MCF 10A (cell line): Measurements from ENCODE around the gene DGKI. TPM values are rescaled to one million over a fixed set of nuclear protein-coding genes. Genes with fewer than 3 reads are reported as not detected.

Experiments
- BruUV-seq: library from RNA; stranded (reverse); fragments of 400-500 nt; replicated peaks from 2 replicates; lab custom pipeline; 2021; lab: Mats Ljungman, UMichigan
- CTCF ChIA-PET: fragments of 300-600 bp; sonication (Branson Sonifier 250); formaldehyde crosslinking; extraction: SDS; loops from one replicate; lab custom pipeline; 2021; ENCODE audit warnings: antibody characterized with exemption, inconsistent platforms; lab: Yijun Ruan, JAX
- POLR2A ChIA-PET: fragments of 300-600, 350-650 bp; sonication (Branson Sonifier 250); formaldehyde crosslinking; extraction: SDS; loops from one replicate; lab custom pipeline; 2020; ENCODE audit warnings: antibody characterized with exemption, inconsistent platforms; lab: Yijun Ruan, JAX
- DNase-seq: peaks from one replicate; pipeline ENCODE4 v3.0.0-alpha.2; 2018; ENCODE audit not compliant: unreplicated experiment
- H3K27ac Mint-ChIP-seq: one replicate; pipeline ENCODE4 v1.8.0; 2022; ENCODE audit warnings: mild to moderate bottlenecking, low read depth, mixed read lengths; ENCODE audit not compliant: unreplicated experiment
- H3K27me3 Mint-ChIP-seq: one replicate; pipeline ENCODE4 v1.8.0; 2022; ENCODE audit warnings: mixed read lengths; ENCODE audit not compliant: insufficient read depth, unreplicated experiment
- H3K36me3 Mint-ChIP-seq: one replicate; pipeline ENCODE4 v1.8.0; 2022; ENCODE audit warnings: mild to moderate bottlenecking, moderate library complexity, mixed read lengths; ENCODE audit not compliant: insufficient read depth, unreplicated experiment
- H3K4me1 Mint-ChIP-seq: one replicate; pipeline ENCODE4 v1.8.0; 2022; ENCODE audit warnings: mixed read lengths; ENCODE audit not compliant: insufficient read depth, unreplicated experiment
- H3K4me3 Mint-ChIP-seq: one replicate; pipeline ENCODE4 v1.8.0; 2022; ENCODE audit warnings: mild to moderate bottlenecking, moderate library complexity, mixed read lengths; ENCODE audit not compliant: unreplicated experiment
- H3K9me3 Mint-ChIP-seq: one replicate; pipeline ENCODE4 v1.8.0; 2022; ENCODE audit warnings: mixed read lengths; ENCODE audit not compliant: unreplicated experiment
- intact Hi-C: fragments of 100-400 bp; cut with micrococcal nuclease; formaldehyde crosslinking; loops from 2 replicates; pipeline ENCODE4 v1.14.1; 2022
- total RNA-seq: library from RNA; stranded (reverse); gene quantifications from 2 replicates; pipeline ENCODE4 v1.2.3, GENCODE V29; 2022
- TF ChIP-seq, protein P1 (sequence below): fragments of 200-600 bp; IDR thresholded peaks from one replicate; pipeline ENCODE4 v1.8.0; 2022; ENCODE audit warnings: antibody characterized with exemption, mild to moderate bottlenecking; ENCODE audit not compliant: unreplicated experiment

Gene DGKI
- total RNA-seq, 1 experiment from 2014 or later = 1.4 TPM

DNA sequence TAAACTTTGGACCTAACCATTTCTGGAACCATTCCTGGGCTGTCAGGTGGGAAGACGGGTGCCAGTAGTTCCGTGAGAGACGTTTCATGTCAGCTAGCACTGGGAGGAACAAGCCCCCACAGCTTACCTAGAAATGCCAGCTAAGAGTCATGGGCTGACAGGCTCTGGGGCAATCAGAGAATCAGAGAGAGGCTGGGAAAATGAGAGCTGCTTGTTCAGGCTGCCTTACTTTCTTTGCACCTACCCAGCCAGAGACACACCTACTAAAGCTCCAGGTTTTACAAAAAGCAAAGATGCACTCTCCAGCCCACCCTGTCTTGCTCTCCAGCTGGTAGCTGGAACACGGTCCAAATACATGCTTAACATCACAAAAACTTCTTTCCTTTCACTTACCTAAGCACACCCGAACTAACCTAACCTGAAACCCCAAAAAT lies 503.9 kb downstream of the DGKI start:
- no TSS peak for BruUV-seq
- Mint-ChIP-seq H3K27ac (no peak overlapping the region), H3K27me3 (peaks cover 63% of the 10 kb centered on the region), H3K4me3 (peak overlapping the region; percentile 68), H3K4me1 (peaks cover 5% of the 10 kb centered on the region), H3K9me3 (no peaks in the 10 kb centered on the region), H3K36me3 (no peaks in the 10 kb centered on the region)
- TF ChIP-seq, protein P1, sequence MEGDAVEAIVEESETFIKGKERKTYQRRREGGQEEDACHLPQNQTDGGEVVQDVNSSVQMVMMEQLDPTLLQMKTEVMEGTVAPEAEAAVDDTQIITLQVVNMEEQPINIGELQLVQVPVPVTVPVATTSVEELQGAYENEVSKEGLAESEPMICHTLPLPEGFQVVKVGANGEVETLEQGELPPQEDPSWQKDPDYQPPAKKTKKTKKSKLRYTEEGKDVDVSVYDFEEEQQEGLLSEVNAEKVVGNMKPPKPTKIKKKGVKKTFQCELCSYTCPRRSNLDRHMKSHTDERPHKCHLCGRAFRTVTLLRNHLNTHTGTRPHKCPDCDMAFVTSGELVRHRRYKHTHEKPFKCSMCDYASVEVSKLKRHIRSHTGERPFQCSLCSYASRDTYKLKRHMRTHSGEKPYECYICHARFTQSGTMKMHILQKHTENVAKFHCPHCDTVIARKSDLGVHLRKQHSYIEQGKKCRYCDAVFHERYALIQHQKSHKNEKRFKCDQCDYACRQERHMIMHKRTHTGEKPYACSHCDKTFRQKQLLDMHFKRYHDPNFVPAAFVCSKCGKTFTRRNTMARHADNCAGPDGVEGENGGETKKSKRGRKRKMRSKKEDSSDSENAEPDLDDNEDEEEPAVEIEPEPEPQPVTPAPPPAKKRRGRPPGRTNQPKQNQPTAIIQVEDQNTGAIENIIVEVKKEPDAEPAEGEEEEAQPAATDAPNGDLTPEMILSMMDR = no peak
- intact Hi-C loops = no loop called here
- DNase-seq = no peak
- POLR2A ChIA-PET = no interaction called here
- CTCF ChIA-PET = interaction anchor here (0.6 to 1.2 kb wide), 2 partner anchors 39 to 105 kb away, joined by 3 to 4 read pairs; no protein-coding TSS in a partner anchor

DNA sequence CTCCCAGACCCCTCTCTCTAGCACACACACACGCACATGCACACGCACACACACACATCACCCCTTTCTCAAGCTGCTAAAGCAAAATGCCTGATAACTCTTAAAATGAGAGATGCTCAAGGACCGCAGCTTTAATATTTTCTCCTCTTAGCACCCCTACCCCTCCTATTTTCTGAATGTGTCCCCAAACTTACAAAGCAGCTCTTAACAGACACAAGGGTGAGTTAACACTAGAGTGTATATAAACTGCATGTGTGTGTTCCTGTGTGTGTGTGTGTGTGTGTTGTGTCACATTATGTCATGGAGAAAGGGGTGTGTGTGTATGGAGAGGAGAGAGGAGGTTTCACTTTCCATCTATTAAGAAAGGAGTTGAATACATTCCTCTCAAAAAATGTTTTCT lies 504.5 kb downstream of the DGKI start:
- no peaks in the 10 kb centered on the region for H3K36me3 Mint-ChIP-seq
- CTCF ChIA-PET = interaction anchor here (0.6 to 1.2 kb wide), 3 partner anchors 38 to 688 kb away, joined by 3 to 4 read pairs (median 4); no protein-coding TSS in a partner anchor
- intact Hi-C loops = no loop called here
- H3K27me3 Mint-ChIP-seq = peaks cover 69% of the 10 kb centered on the region
- BruUV-seq = no TSS peak
- no peak overlapping the region for H3K4me3 Mint-ChIP-seq
- H3K9me3 Mint-ChIP-seq = no peaks in the 10 kb centered on the region
- H3K27ac Mint-ChIP-seq = no peak overlapping the region
- TF ChIP-seq, protein P1 = no peak
- POLR2A ChIA-PET = interaction anchor here (0.7 kb wide), 1 partner anchor 920 kb away, joined by 4 read pairs; no protein-coding TSS in a partner anchor
- H3K4me1 Mint-ChIP-seq = peaks cover 5% of the 10 kb centered on the region
- DNase-seq = no peak

DNA sequence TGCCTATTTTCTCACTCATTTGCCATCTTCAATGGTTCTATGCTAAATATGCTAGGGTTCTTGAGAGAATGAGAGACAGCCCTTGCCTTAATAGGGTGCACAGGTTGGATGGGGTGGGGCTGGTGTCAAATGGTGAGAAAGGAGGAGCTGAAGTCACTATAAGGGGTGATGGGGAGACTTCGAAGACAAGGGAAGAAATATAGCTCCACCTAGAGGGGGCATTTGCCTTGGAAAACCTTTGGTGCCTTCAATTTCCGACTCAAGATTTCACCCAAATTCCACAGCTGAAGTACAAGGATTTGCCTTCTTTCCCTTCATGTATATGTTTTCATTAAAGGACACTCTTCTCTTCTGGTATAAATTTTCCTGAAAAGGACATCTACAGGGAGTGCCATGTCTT lies 508.9 kb downstream of the DGKI start:
- Mint-ChIP-seq H3K4me1 (no peaks in the 10 kb centered on the region), H3K27me3 (peaks cover 32% of the 10 kb centered on the region), H3K9me3 (no peaks in the 10 kb centered on the region), H3K27ac (no peak overlapping the region), H3K36me3 (no peaks in the 10 kb centered on the region), H3K4me3 (no peak overlapping the region)
- ChIA-PET CTCF (no interaction called here), POLR2A (no interaction called here)
- TF ChIP-seq, protein P1 = no peak
- no TSS peak for BruUV-seq
- peak; percentile 18 for DNase-seq
- intact Hi-C loops = no loop called here

DNA sequence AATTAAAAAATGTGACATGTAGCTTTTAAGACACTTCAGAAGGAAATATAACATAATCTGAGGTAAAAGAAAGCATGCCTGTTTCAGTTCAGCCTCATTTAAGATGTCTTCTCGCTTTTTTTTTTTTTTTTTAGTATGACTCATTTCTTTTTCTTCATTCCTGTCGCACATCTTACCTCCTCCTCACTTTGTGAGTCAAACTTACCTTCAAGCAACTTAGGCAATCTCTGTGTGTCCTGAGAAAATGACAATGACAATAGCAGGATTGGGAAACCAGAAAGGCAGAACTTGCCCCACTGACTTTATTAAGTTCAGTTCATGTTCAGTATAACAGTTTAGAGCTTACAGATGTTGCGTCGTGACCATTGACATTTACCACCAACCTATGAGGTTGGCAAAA lies 511.0 kb downstream of the DGKI start:
- intact Hi-C loops = no loop called here
- CTCF ChIA-PET = interaction anchor here (0.6 to 0.9 kb wide), 2 partner anchors 256 to 1608 kb away, joined by 3 to 4 read pairs; no protein-coding TSS in a partner anchor
- Mint-ChIP-seq H3K4me1 (no peaks in the 10 kb centered on the region), H3K4me3 (no peak overlapping the region), H3K36me3 (no peaks in the 10 kb centered on the region), H3K27ac (no peak overlapping the region), H3K9me3 (no peaks in the 10 kb centered on the region), H3K27me3 (peaks cover 32% of the 10 kb centered on the region)
- TF ChIP-seq, protein P1 = no peak
- BruUV-seq = no TSS peak
- POLR2A ChIA-PET = interaction anchor here (0.6 kb wide), 1 partner anchor 165 kb away, joined by 3 read pairs; no protein-coding TSS in a partner anchor
- DNase-seq = peak; percentile 39
